HuH-7 (cell line): ENCODE data around the gene KCNMA1.

Source experiments
- DNase-seq: peaks from one replicate; pipeline ENCODE4 v3.0.0; 2011; ENCODE audit warnings: low spot score

The KCNMA1 gene

GRCh38 chr10:77104459-77104980 lies 533.1 kb downstream of the KCNMA1 start:
- no peak for DNase-seq

DNA sequence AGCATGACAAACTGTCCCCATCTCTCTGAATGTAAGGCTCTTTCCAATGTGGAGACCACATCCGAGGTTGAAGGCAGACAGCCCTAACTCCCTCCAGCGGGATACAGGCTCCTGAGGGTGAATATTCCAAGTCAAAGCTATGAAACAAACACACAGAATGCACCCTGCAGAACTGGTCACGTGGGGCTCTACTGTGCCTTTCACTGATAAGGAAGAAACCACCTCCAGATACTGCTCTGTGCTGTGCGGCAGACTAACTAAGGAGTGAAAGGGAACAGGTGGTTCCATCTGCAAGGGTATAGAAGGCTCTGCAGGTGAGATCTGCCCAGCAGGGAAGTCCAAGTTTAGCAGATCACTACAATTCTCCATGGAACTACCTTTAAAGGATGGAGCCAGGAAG lies 534.4 kb downstream of the KCNMA1 start:
- no peak for DNase-seq

DNA sequence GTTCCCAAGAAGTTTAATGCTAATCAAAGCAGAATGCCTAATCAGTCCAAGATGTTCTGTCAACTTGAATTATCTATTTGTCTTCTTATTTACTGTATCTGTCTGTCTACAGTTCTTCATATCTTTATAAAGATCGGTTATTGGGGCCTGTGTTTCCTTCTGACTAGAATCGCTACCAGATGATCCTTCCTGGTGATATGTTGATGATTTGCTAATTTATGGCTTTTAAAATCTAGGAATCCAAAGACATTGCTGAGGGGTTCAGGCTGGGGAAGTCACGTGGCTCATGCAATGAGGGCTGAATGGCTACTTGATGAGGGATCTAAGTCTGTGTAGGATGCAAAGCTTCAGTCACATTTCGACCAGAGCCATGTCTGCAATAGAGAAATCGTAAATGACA lies 536.3 kb downstream of the KCNMA1 start:
- DNase-seq: no peak

DNA sequence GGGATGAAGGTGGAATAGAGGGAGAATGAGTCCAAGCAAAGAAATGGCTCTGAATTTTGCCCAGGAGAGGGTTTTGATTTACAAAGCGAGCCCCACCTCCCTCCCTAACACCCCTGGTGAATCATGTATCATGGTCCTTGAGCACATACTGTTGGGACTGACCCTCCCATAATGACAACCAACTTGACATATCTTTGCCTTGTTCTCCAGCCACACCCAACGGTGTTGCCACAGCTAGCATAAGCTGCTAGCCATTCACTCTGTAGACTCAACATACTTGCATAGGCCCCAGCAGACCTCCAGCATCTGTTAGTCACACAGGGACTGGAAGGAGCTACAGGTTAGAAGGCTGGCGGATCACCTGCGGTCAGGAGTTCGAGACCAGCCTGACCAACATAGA lies 538.5 kb downstream of the KCNMA1 start:
- no peak for DNase-seq

- no peak for DNase-seq
These were observed 540.0 kb downstream of the KCNMA1 start for GRCh38 chr10:77097625-77098024.

DNA sequence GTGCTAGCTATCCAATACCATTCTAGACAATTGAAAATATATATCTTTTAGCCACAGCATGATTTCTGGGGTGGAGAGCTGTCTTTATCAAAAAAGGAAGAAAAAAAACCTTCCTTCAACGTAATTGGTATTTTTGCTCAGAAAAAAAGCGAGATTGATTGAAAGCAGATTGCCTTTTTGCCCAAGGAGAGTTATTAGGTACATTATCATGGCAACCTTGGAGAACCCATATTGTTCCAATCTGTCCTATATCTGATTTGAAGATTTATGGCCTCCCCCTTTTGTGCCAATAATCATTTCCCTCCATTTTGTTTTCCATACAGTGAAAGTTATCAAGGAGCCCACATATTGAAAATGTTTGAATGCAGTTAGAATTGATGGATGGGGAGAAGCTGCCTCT lies 544.5 kb downstream of the KCNMA1 start:
- no peak for DNase-seq

GRCh38 chr10:77091597-77092165 lies 545.9 kb downstream of the KCNMA1 start:
- no peak for DNase-seq

DNA sequence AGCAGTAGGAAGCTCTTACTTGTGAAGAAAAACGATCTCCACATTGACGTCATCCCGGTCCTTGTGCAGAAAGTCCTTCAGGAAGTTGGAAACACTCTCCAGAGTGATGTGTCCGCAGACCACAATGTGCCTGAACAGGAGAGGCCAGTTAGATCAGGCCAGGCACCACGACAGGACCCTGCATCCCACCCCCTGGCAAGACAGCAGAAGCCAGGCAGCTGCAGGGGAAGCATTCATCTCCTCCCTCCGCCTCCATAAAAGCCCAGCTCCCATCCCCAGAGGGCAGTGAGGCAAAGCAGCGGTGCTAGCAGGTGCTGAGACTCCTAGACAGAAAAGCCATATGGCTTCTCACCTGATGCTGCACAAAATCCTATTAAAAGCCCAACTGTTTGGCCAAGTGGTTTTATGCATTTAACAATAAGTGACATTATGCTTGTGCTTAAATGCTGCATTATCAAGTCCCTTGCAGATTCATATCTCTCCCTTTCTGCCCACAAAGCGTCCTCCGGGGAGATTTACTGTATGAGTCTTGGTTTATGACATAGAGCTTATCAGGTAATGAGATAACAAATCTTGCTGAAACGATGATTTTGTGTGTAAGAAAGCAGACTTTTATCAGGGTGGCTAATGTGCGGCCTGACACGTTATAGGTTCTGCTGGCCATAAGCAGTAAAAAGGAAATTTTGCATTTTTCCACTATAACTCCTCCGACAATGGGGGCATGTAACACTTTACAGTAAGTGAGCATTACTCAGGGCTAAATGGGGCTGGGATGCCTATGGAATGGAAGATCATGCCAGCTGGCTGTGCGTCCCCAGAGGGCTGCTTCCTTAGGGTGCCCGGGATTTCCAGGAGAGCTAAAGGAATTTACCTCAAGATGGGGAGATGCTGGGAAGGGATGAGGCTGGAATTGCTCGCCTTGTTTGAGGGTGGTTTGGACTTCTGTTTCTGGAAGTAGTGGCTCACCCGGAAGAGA lies 546.9 kb downstream of the KCNMA1 start:
- no peak for DNase-seq

DNA sequence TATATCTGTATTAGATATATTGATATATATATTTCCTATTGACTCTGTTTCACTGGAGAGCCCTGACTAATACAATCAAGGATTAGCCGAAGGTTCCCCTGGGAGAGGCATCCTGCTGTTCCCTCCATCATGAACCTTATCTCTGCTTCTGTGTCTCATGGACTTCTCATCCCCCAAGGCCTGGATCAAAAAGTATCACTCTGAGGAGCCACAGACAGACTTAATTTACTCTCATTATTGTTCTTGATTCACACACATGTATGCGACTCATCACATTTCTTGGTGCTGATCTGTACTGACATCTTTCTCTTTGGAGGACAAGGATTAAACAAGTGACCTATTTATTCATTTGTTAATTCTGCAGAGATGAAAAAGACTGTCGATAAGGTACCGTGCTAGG lies 550.2 kb downstream of the KCNMA1 start:
- no peak for DNase-seq

- DNase-seq: no peak
These were observed 551.5 kb downstream of the KCNMA1 start for GRCh38 chr10:77086081-77086480.

- DNase-seq: no peak
These were observed 552.3 kb downstream of the KCNMA1 start for GRCh38 chr10:77085344-77085743.

- no peak for DNase-seq
These were observed 553.0 kb downstream of the KCNMA1 start for GRCh38 chr10:77084431-77085144.

DNA sequence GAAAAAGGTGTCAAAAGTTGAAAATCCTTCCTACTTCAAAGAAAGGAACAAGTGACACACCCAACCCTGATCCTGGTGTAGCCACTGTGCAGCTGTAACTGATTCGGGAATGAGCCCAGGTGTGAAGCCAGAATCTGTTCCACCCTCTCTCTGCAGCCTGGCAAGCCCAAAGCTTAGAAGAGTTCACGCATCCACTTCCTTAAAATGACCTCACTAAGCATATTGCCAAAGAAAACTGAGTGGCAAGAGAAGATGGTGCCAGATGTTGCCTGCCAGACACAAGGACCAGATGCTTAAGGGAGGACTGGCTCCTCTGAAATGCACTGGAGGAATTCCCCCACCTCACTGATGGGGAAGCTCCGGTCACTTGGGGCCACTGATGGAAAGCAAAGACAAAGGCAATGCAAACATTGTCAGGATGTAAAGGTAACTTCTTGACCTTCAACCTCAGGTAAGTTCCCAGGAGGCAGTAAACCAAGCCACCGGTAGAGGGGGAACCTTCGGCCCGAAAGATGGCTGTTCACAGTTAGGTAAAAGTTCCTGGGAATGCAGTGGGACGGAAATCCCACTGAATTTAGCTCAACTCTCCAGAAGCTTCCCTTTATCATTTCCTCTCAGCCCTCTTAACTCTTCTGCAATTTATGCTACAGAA lies 554.9 kb downstream of the KCNMA1 start:
- peak; percentile 14 for DNase-seq

DNA sequence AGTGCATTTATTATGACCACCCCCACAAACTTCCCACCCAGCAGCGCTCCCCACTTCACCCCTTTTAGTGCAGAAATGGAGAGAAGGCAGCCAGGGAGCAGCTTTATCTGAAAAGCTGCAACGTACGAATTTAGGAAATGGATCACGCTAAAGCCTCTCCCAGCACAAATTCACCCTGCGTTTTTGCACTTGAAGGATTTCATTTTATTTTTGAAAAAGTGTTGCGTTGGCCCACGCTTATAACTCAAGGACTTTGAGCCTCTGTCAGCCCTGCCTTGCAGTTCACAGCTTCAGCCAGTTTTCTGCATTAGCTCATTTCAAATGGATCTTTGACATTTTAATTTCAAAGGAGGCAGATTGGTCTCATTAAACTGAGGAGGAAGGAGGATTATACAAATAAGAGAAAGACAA lies 556.1 kb downstream of the KCNMA1 start:
- no peak for DNase-seq

DNA sequence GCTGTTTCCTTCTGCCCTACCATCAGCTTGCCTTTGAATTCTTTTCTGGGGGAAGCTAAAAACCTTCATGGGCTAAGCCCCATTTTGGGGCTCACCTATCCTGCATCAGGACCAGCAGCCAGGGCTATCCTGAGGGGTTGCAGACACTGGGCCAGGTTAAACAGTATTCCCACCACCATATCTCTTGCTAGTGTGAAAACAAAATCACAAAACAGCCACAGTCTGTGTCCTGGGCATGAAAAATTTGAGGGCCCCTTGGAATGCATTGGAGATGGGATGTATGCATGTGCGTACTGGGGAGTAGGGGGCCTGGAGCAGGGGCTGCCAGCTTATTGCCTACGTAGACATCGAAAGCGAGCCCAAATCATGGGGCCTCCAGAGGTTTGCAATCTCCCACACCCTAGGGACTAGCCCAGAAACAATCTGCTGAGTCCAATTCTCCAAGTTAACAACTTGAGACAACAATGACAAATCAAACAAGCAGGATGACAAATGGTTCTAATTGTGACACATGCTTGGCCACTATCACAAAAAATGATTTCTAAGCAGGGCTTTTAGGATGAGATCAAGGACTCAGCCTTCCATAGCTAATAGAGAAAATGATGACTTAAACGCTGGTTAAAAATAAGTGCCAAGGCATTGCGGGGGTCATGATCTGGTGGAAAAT lies 557.1 kb downstream of the KCNMA1 start:
- DNase-seq: no peak

- no peak for DNase-seq
These were observed 557.9 kb downstream of the KCNMA1 start for GRCh38 chr10:77079592-77080300.

DNA sequence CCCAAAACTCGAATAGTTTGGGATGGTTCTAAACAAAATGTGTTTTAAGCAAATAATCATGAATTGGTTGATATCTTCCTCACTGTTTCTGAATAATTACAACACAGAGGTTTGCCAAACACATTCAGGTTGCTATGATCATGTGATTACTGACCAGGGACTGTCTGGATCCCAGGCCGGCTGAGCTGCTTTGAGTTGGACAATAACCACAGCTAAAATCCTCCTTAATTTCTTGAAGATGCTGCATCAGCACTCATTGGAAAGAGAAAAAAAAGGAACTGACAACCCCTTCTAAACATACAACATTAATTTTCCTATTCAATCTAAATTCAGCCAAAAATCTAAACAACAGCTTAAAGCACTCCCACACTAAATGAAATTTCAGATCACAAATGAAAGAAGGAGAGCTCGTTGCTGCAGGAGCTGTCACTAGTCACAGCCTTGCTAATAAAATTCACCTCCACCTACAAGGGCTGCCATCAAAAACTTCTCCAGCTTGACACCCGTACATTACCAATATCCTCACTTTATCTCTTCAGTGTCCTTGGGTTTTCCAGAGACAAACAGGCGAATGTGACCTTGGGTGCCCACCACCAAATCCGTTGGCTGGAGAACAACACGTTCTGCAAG lies 560.2 kb downstream of the KCNMA1 start:
- DNase-seq: no peak

DNA sequence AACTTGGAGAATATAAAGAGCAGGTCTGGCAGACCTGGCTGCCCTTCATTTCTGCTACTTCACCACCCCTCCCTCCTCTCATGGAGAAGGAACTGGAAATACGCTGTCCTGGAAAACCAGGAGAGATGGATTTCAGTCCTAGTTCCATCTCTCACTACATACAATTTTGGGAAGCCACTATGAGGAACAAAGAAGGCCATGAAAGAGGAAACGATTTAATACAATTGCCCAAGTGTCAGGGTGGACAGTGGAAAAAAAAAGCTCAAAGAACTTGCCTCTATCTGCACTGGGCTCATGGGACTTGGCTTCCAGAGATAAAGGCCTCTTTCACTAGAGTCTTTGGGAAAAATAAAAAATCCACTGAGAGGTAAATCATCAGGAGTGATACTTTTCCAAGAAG lies 561.7 kb downstream of the KCNMA1 start:
- DNase-seq: no peak

DNA sequence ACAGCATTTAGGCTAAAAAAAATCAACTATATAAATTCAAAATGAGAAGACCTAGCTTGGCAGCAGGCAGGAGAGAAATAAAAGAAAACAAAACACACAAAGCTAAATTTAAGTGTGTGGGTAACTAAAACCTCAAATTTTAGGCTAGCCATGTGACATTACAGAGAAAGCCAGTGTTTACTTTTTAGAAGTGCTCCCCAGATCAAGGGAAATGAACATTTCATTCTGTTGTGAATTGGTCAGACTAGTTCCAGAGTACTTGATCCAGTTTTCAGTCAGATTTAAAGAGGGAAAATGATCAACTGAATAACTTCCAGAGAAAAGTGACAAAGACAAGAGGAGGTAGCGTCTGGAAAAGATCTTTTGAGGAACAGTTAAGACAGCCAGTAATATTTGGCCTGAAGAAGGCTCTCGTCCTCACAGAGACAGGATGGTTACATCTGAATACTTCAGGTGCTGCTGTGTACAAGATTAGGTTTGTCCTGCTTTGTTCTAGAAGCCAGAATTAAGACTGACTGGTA lies 563.4 kb downstream of the KCNMA1 start:
- no peak for DNase-seq

DNA sequence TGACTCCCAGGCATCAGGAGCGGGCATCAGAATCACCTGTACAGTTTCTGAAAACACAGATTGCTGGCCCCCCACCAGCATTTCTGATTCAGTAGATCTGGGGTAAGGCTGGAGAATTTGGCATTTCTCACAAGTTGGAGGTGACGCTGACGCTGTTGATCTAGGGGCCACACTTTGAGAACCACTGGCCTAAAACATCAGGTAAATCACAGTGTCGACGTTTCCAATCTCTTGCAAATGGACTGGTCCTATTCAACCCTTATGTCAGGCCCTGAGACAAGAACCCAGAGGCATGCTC lies 564.0 kb downstream of the KCNMA1 start:
- no peak for DNase-seq
